Upper lobe of left lung (tissue), 6 donors: ENCODE measurements around the gene RGS9. TPM values are rescaled to one million over a fixed set of nuclear protein-coding genes. Genes with fewer than 3 reads are reported as not detected.

Experiments used
- ATAC-seq, 2 donors: fragments of 200-7000 bp; cut with Tn5 transposase; one replicate each; pipeline ENCODE4 v1.9.1; 2022; ENCODE audit warnings: mild to moderate bottlenecking in 2 of 2, moderate library complexity in 2 of 2; ENCODE audit not compliant: low FRiP score in 2 of 2
- DNase-seq, 2 donors: peaks; one replicate each; pipeline ENCODE4 v3.0.0-alpha.2; 2019 to 2020
- H3K27ac ChIP-seq, 4 donors: fragments of 200-600 bp; sonication (generic); one replicate each; pipeline ENCODE4 v1.5.1; 2016 to 2019
- H3K27me3 ChIP-seq, 4 donors: fragments of 200-600 bp; sonication (generic); one replicate each; pipeline ENCODE4 v1.5.1; 2017 to 2019
- H3K36me3 ChIP-seq, 4 donors: fragments of 200-600 bp; sonication (generic); one replicate each; pipeline ENCODE4 v1.5.1; 2016 to 2019
- H3K4me1 ChIP-seq, 4 donors: fragments of 200-600 bp; sonication (generic); one replicate each; pipeline ENCODE4 v1.5.1; 2018 to 2019
- H3K4me3 ChIP-seq, 4 donors: fragments of 200-600 bp; sonication (generic); one replicate each; pipeline ENCODE4 v1.5.1; 2017 to 2019; ENCODE audit warnings: mild to moderate bottlenecking in 2 of 4, moderate library complexity in 1 of 4
- H3K9me3 ChIP-seq, 4 donors: fragments of 200-600 bp; sonication (generic); one replicate each; pipeline ENCODE4 v1.5.1; 2018 to 2019
- CTCF ChIP-seq, 6 experiments: fragments of 450-650 bp in 4 of 6; fragments of 200-600 bp in 2 of 6; sonication (generic) in 2 of 6; IDR thresholded peaks; one replicate each; pipeline ENCODE4 v1.5.1; 2016 to 2019; ENCODE audit warnings: antibody characterized with exemption in 6 of 6
- EP300 ChIP-seq, 4 donors: sonication (generic); formaldehyde crosslinking; IDR thresholded peaks; one replicate each; pipeline ENCODE4 v1.5.1; 2017; ENCODE audit warnings: antibody characterized with exemption in 4 of 4, control low read depth in 2 of 4
- POLR2A ChIP-seq, 4 donors: fragments of 450-650 bp; IDR thresholded peaks; one replicate each; pipeline ENCODE4 v1.5.1; 2016 to 2017; ENCODE audit warnings: antibody characterized with exemption in 4 of 4, mild to moderate bottlenecking in 2 of 4
- POLR2AphosphoS5 ChIP-seq, 2 donors: sonication (generic); formaldehyde crosslinking; IDR thresholded peaks; one replicate each; pipeline ENCODE4 v1.5.1; 2017; ENCODE audit warnings: antibody characterized with exemption in 2 of 2
- WGBS, 2 donors: methylation state at CpG; one replicate each; pipeline ENCODE4 v1.1.5; 2017 to 2018; 5-methylcytosine and 5-hydroxymethylcytosine counted together
- total RNA-seq, 6 donors: library from RNA; depleted of rRNA in 4 of 6; stranded (reverse); fragments of >200 nt in 4 of 6; gene quantifications; one replicate each; pipeline versions ENCODE4 v1.1.0 to v1.2.1, GENCODE V29; 2016 to 2021
- donor health status: DM: no; HTN: no; CAD: no; lungs with moderate emphysema.
- donor health status: DM: no; HTN: yes; CAD: no; lungs with severe emphysema.

RGS9 gene
- total RNA-seq, 6 donors from 2014 or later = 3.9 to 16.2 (median 8.1) TPM

GRCh38 chr17:65228734-65229620 is 91.8 kb downstream of the RGS9 start:
- H3K27ac ChIP-seq = peak overlapping the region in 1 of 4 donors; percentile 35
- DNase-seq = peak in 1 of 2 donors; percentile 63

GRCh38 chr17:65229621-65229995 is 92.4 kb downstream of the RGS9 start:
- Histone ChIP-seq H3K27ac (no peak overlapping the region), H3K9me3 (no peaks in the 10 kb centered on the region), H3K4me3 (no peak overlapping the region), H3K27me3 (no peaks in the 10 kb centered on the region), H3K36me3 (no peaks in the 10 kb centered on the region), H3K4me1 (peaks cover 6 to 19% (median 15%) of the 10 kb centered on the region in 4 donors)
- ATAC-seq (no peak), DNase-seq (no peak)
- 82 to 89% methylated on average over 3 of the region's 3 CpGs for WGBS, 2 donors
- no peak for TF ChIP-seq POLR2A (IDR thresholded peaks at IDR 0.05)
- no peak for TF ChIP-seq POLR2AphosphoS5 (IDR thresholded peaks at IDR 0.05)
- TF ChIP-seq CTCF (IDR thresholded peaks at IDR 0.05) = no peak
- TF ChIP-seq EP300 (IDR thresholded peaks at IDR 0.05) = no peak

More at GRCh38 chr17:65228734-65229620, 91.8 kb downstream of the RGS9 start:
- ATAC-seq = peak in 1 of 2 donors; percentile 40
- H3K27me3 ChIP-seq = no peaks in the 10 kb centered on the region
- no peak for TF ChIP-seq POLR2AphosphoS5 (IDR thresholded peaks at IDR 0.05)
- peak in 1 of 4 donors; percentile 10 for TF ChIP-seq EP300 (IDR thresholded peaks at IDR 0.05)
- peaks cover 6 to 19% (median 15%) of the 10 kb centered on the region in 4 donors for H3K4me1 ChIP-seq
- H3K36me3 ChIP-seq = no peaks in the 10 kb centered on the region
- H3K4me3 ChIP-seq = peak overlapping the region in 1 of 4 donors; percentile 4
- WGBS, 2 donors = 17 to 19% methylated on average over 11 to 12 of the region's 12 CpGs
- no peaks in the 10 kb centered on the region for H3K9me3 ChIP-seq

- Histone ChIP-seq H3K4me1 (peaks cover 6 to 19% (median 15%) of the 10 kb centered on the region in 4 donors), H3K36me3 (no peaks in the 10 kb centered on the region), H3K27me3 (no peaks in the 10 kb centered on the region), H3K27ac (no peak overlapping the region), H3K9me3 (no peaks in the 10 kb centered on the region), H3K4me3 (no peak overlapping the region)
- DNase-seq (no peak), ATAC-seq (no peak)
- TF ChIP-seq EP300 (IDR thresholded peaks at IDR 0.05) (no peak), POLR2A (IDR thresholded peaks at IDR 0.05) (no peak), POLR2AphosphoS5 (IDR thresholded peaks at IDR 0.05) (no peak), CTCF (IDR thresholded peaks at IDR 0.05) (no peak)
- 69 to 84% methylated on average over 4 of the region's 4 CpGs for WGBS, 2 donors
Measured at GRCh38 chr17:65230040-65230439, 92.9 kb downstream of the RGS9 start.

GRCh38 chr17:65231086-65231485 is 93.9 kb downstream of the RGS9 start:
- Histone ChIP-seq H3K27me3 (no peaks in the 10 kb centered on the region), H3K9me3 (no peaks in the 10 kb centered on the region), H3K4me1 (peaks cover 6 to 19% (median 15%) of the 10 kb centered on the region in 4 donors), H3K27ac (no peak overlapping the region), H3K36me3 (no peaks in the 10 kb centered on the region), H3K4me3 (no peak overlapping the region)
- TF ChIP-seq CTCF (IDR thresholded peaks at IDR 0.05) = no peak
- no peak for TF ChIP-seq POLR2AphosphoS5 (IDR thresholded peaks at IDR 0.05)
- TF ChIP-seq EP300 (IDR thresholded peaks at IDR 0.05) = no peak
- no peak for TF ChIP-seq POLR2A (IDR thresholded peaks at IDR 0.05)
- WGBS, 2 donors = 68% methylated on average over 4 to 5 of the region's 5 CpGs
- no peak for ATAC-seq
- DNase-seq = no peak

GRCh38 chr17:65231662-65232335 is 94.6 kb downstream of the RGS9 start:
- 42 to 48% methylated on average over 8 of the region's 8 CpGs for WGBS, 2 donors
- H3K27me3 ChIP-seq = no peaks in the 10 kb centered on the region
- H3K4me1 ChIP-seq = peaks cover 6 to 19% (median 15%) of the 10 kb centered on the region in 4 donors
- H3K36me3 ChIP-seq = no peaks in the 10 kb centered on the region
- TF ChIP-seq CTCF (IDR thresholded peaks at IDR 0.05) (peak; percentile 27 to 73 (median 50)), EP300 (IDR thresholded peaks at IDR 0.05) (no peak)
- DNase-seq = peak in 1 of 2 donors; percentile 64
- H3K4me3 ChIP-seq = no peak overlapping the region
- no peaks in the 10 kb centered on the region for H3K9me3 ChIP-seq
- ATAC-seq = peak; percentile 75 to 85
- H3K27ac ChIP-seq = no peak overlapping the region
